ENCODE measurements around the gene GH2.

Gene GH2

GRCh38 chr17:63855185-63855584 is 26.6 kb downstream of the GH2 start:
- no peak overlapping the region for H3K23ac ChIP-seq (ENCODE audit: low read depth, low read length, poor library complexity)
- H2BK5ac ChIP-seq (ENCODE audit: low read length), result no peak overlapping the region
- H3K9me3 ChIP-seq (replicated peaks in 1 of 2; ENCODE audit: control insufficient read depth in 2 of 2, insufficient read depth in 1 of 2, low read depth in 1 of 2, low read length in 2 of 2), result no peaks in the 10 kb centered on the region
- H3K18ac ChIP-seq (ENCODE audit: low read length), result no peak overlapping the region
- no peak overlapping the region for H2AFZ ChIP-seq (ENCODE audit: low read length)
- WGBS, 2 donors (ENCODE audit: extremely low coverage in 2 of 2, insufficient read length in 2 of 2, insufficient replicate concordance in 1 of 2), result no CpG with 5 or more reads among the region's 8 CpGs
- H4K8ac ChIP-seq (ENCODE audit: low read depth, low read length), result no peak overlapping the region
- no peaks in the 10 kb centered on the region for H3K79me1 ChIP-seq (ENCODE audit: low read depth, low read length)
- no peak overlapping the region for H3K4me2 ChIP-seq (ENCODE audit: insufficient read depth, low read length, poor library complexity, severe bottlenecking)
- H4K91ac ChIP-seq (ENCODE audit: low read depth, low read length, poor library complexity), result no peak overlapping the region
- no peak for DNase-seq (ENCODE audit: low spot score)
- no peak overlapping the region for H3K4ac ChIP-seq (ENCODE audit: low read length)
- H2BK15ac ChIP-seq (ENCODE audit: low read length), result no peak overlapping the region
- H2AK5ac ChIP-seq (ENCODE audit: low read depth, low read length), result no peak overlapping the region
- H3K9ac ChIP-seq (ENCODE audit: low read depth, low read length, poor library complexity), result no peak overlapping the region
- no peak overlapping the region for H3K4me3 ChIP-seq (ENCODE audit: low read length in 2 of 2)
- no peak overlapping the region for H2BK12ac ChIP-seq (ENCODE audit: low read length)
- peaks cover 0 to 19% (median 0%) of the 10 kb centered on the region in 3 experiments for H3K27me3 ChIP-seq (ENCODE audit: control insufficient read depth in 3 of 3, insufficient read depth in 3 of 3, low read depth in 1 of 3, low read length in 3 of 3)
- H3K4me1 ChIP-seq (ENCODE audit: control insufficient read depth in 2 of 2, insufficient read depth in 1 of 2, low read depth in 1 of 2, low read length in 2 of 2), result no peaks in the 10 kb centered on the region
- no peak overlapping the region for H2BK120ac ChIP-seq (ENCODE audit: low read depth, low read length)
- no peaks in the 10 kb centered on the region for H3K36me3 ChIP-seq (replicated peaks in 1 of 2; ENCODE audit: control insufficient read depth in 2 of 2, insufficient read depth in 2 of 2, low read length in 2 of 2)
- H3K14ac ChIP-seq (ENCODE audit: low read length), result no peak overlapping the region
- no peak overlapping the region for H3K27ac ChIP-seq (replicated peaks; ENCODE audit: low read length)

GRCh38 chr17:63854709-63855108 is 27.0 kb downstream of the GH2 start:
- no peaks in the 10 kb centered on the region for H3K79me1 ChIP-seq (ENCODE audit: low read depth, low read length)
- DNase-seq (ENCODE audit: low spot score), result no peak
- no peak overlapping the region for H4K91ac ChIP-seq (ENCODE audit: low read depth, low read length, poor library complexity)
- no CpG with 5 or more reads among the region's 5 CpGs for WGBS, 2 donors (ENCODE audit: extremely low coverage in 2 of 2, insufficient read length in 2 of 2, insufficient replicate concordance in 1 of 2)
- peaks cover 0 to under 1% of the 10 kb centered on the region in 2 donors for H3K9me3 ChIP-seq (replicated peaks in 1 of 2; ENCODE audit: control insufficient read depth in 2 of 2, insufficient read depth in 1 of 2, low read depth in 1 of 2, low read length in 2 of 2)
- H2AK5ac ChIP-seq (ENCODE audit: low read depth, low read length), result no peak overlapping the region
- H3K23ac ChIP-seq (ENCODE audit: low read depth, low read length, poor library complexity), result no peak overlapping the region
- H3K18ac ChIP-seq (ENCODE audit: low read length), result no peak overlapping the region
- no peak overlapping the region for H3K27ac ChIP-seq (replicated peaks; ENCODE audit: low read length)
- H2BK120ac ChIP-seq (ENCODE audit: low read depth, low read length), result no peak overlapping the region
- H3K36me3 ChIP-seq (replicated peaks in 1 of 2; ENCODE audit: control insufficient read depth in 2 of 2, insufficient read depth in 2 of 2, low read length in 2 of 2), result no peaks in the 10 kb centered on the region
- H3K14ac ChIP-seq (ENCODE audit: low read length), result no peak overlapping the region
- H3K27me3 ChIP-seq (ENCODE audit: control insufficient read depth in 3 of 3, insufficient read depth in 3 of 3, low read depth in 1 of 3, low read length in 3 of 3), result peaks cover 0 to 14% (median 0%) of the 10 kb centered on the region in 3 experiments
- H3K4me3 ChIP-seq (ENCODE audit: low read length in 2 of 2), result no peak overlapping the region
- no peaks in the 10 kb centered on the region for H3K4me1 ChIP-seq (ENCODE audit: control insufficient read depth in 2 of 2, insufficient read depth in 1 of 2, low read depth in 1 of 2, low read length in 2 of 2)
- H2BK15ac ChIP-seq (ENCODE audit: low read length), result no peak overlapping the region
- no peak overlapping the region for H2BK5ac ChIP-seq (ENCODE audit: low read length)
- no peak overlapping the region for H2AFZ ChIP-seq (ENCODE audit: low read length)
- H3K4ac ChIP-seq (ENCODE audit: low read length), result no peak overlapping the region
- H4K8ac ChIP-seq (ENCODE audit: low read depth, low read length), result no peak overlapping the region
- no peak overlapping the region for H3K9ac ChIP-seq (ENCODE audit: low read depth, low read length, poor library complexity)
- no peak overlapping the region for H3K4me2 ChIP-seq (ENCODE audit: insufficient read depth, low read length, poor library complexity, severe bottlenecking)
- H2BK12ac ChIP-seq (ENCODE audit: low read length), result no peak overlapping the region

- Histone ChIP-seq H2BK12ac (ENCODE audit: low read length) (no peak overlapping the region), H4K8ac (ENCODE audit: low read depth, low read length) (no peak overlapping the region), H3K14ac (ENCODE audit: low read length) (no peak overlapping the region), H3K9me3 (replicated peaks in 1 of 2; ENCODE audit: control insufficient read depth in 2 of 2, insufficient read depth in 1 of 2, low read depth in 1 of 2, low read length in 2 of 2) (peaks cover 0 to 7% of the 10 kb centered on the region in 2 donors), H3K4me3 (ENCODE audit: low read length in 2 of 2) (no peak overlapping the region), H2BK5ac (ENCODE audit: low read length) (no peak overlapping the region), H2AK5ac (ENCODE audit: low read depth, low read length) (no peak overlapping the region), H3K4me2 (ENCODE audit: insufficient read depth, low read length, poor library complexity, severe bottlenecking) (no peak overlapping the region), H3K4me1 (ENCODE audit: control insufficient read depth in 2 of 2, insufficient read depth in 1 of 2, low read depth in 1 of 2, low read length in 2 of 2) (peaks cover 0 to 3% of the 10 kb centered on the region in 2 donors), H3K23ac (ENCODE audit: low read depth, low read length, poor library complexity) (no peak overlapping the region), H3K18ac (ENCODE audit: low read length) (no peak overlapping the region), H3K4ac (ENCODE audit: low read length) (no peak overlapping the region), H3K36me3 (replicated peaks in 1 of 2; ENCODE audit: control insufficient read depth in 2 of 2, insufficient read depth in 2 of 2, low read length in 2 of 2) (no peaks in the 10 kb centered on the region), H2AFZ (ENCODE audit: low read length) (no peak overlapping the region), H3K9ac (ENCODE audit: low read depth, low read length, poor library complexity) (no peak overlapping the region), H3K27ac (replicated peaks; ENCODE audit: low read length) (no peak overlapping the region), H2BK120ac (ENCODE audit: low read depth, low read length) (no peak overlapping the region), H4K91ac (ENCODE audit: low read depth, low read length, poor library complexity) (no peak overlapping the region), H3K79me1 (ENCODE audit: low read depth, low read length) (no peaks in the 10 kb centered on the region), H2BK15ac (ENCODE audit: low read length) (no peak overlapping the region), H3K27me3 (ENCODE audit: control insufficient read depth in 3 of 3, insufficient read depth in 3 of 3, low read depth in 1 of 3, low read length in 3 of 3) (peaks cover 0 to 11% (median 6%) of the 10 kb centered on the region in 3 experiments)
- no CpG with 5 or more reads among the region's 2 CpGs for WGBS, 2 donors (ENCODE audit: extremely low coverage in 2 of 2, insufficient read length in 2 of 2, insufficient replicate concordance in 1 of 2)
- no peak for DNase-seq (ENCODE audit: low spot score)
These were observed 28.5 kb downstream of the GH2 start for GRCh38 chr17:63853260-63853659.

GRCh38 chr17:63850401-63850800 is 31.3 kb downstream of the GH2 start:
- H2AFZ ChIP-seq (ENCODE audit: low read length), result no peak overlapping the region
- H3K27ac ChIP-seq (replicated peaks; ENCODE audit: low read length), result no peak overlapping the region
- H3K18ac ChIP-seq (ENCODE audit: low read length), result no peak overlapping the region
- H3K79me1 ChIP-seq (ENCODE audit: low read depth, low read length), result no peaks in the 10 kb centered on the region
- H2AK5ac ChIP-seq (ENCODE audit: low read depth, low read length), result no peak overlapping the region
- no peak for DNase-seq (ENCODE audit: low spot score)
- H3K4ac ChIP-seq (ENCODE audit: low read length), result no peak overlapping the region
- H3K27me3 ChIP-seq (ENCODE audit: control insufficient read depth in 3 of 3, insufficient read depth in 3 of 3, low read depth in 1 of 3, low read length in 3 of 3), result peaks cover 0 to 7% (median 7%) of the 10 kb centered on the region in 3 experiments
- no peak overlapping the region for H3K9ac ChIP-seq (ENCODE audit: low read depth, low read length, poor library complexity)
- no peak overlapping the region for H3K4me3 ChIP-seq (ENCODE audit: low read length in 2 of 2)
- H3K9me3 ChIP-seq (replicated peaks in 1 of 2; ENCODE audit: control insufficient read depth in 2 of 2, insufficient read depth in 1 of 2, low read depth in 1 of 2, low read length in 2 of 2), result peaks cover 0 to 10% of the 10 kb centered on the region in 2 donors
- H2BK15ac ChIP-seq (ENCODE audit: low read length), result no peak overlapping the region
- H3K23ac ChIP-seq (ENCODE audit: low read depth, low read length, poor library complexity), result no peak overlapping the region
- H4K8ac ChIP-seq (ENCODE audit: low read depth, low read length), result no peak overlapping the region
- no peak overlapping the region for H2BK12ac ChIP-seq (ENCODE audit: low read length)
- no peak overlapping the region for H3K14ac ChIP-seq (ENCODE audit: low read length)
- no peak overlapping the region for H3K4me2 ChIP-seq (ENCODE audit: insufficient read depth, low read length, poor library complexity, severe bottlenecking)
- H2BK5ac ChIP-seq (ENCODE audit: low read length), result no peak overlapping the region
- no peaks in the 10 kb centered on the region for H3K36me3 ChIP-seq (replicated peaks in 1 of 2; ENCODE audit: control insufficient read depth in 2 of 2, insufficient read depth in 2 of 2, low read length in 2 of 2)
- H2BK120ac ChIP-seq (ENCODE audit: low read depth, low read length), result no peak overlapping the region
- H4K91ac ChIP-seq (ENCODE audit: low read depth, low read length, poor library complexity), result no peak overlapping the region
- no CpG with 5 or more reads among the region's 9 CpGs for WGBS, 2 donors (ENCODE audit: extremely low coverage in 2 of 2, insufficient read length in 2 of 2, insufficient replicate concordance in 1 of 2)
- H3K4me1 ChIP-seq (ENCODE audit: control insufficient read depth in 2 of 2, insufficient read depth in 1 of 2, low read depth in 1 of 2, low read length in 2 of 2), result peaks cover 0 to 3% of the 10 kb centered on the region in 2 donors
